ENCODE data around the gene PLEKHA4. TPM values are rescaled to one million over a fixed set of nuclear protein-coding genes. Genes with fewer than 3 reads are reported as not detected.

Gene PLEKHA4
- total and polyA plus RNA-seq, 2 of the 13 experiments (the other 11 are each of a cell fraction or from before 2014, with no cell fraction given): 4.8 to 6.0 TPM

DNA sequence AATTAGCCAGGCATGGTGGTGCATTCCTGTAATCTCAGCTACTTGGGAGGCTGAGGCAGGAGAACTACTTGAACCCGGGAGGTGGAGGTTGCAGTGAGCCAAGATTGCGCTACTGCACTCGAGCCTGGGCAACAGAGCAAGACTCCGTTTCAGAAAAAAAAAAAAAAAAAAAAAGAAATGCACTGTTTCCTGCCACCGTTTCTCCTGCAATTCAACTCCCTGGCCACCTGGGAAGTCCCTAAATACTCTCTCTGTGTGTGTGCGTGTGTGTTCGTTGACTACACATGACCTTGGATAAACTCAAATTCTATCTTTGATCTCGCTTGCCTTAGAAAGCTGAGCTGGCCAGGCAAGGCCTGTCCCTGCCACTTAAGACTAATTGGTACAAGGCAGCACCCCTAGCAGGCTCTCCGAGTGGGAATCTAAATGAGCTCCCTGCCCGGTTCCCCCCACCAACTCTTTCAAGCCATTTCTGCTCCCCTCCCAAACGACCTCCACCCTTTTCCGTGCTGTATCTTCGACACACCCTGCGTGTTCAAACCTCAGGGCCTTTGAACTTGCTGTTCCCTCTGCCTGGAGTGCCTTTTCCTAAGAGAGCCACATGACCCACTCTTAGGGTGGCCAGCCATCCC lies 52.4 kb downstream of the PLEKHA4 start (continued):
- TF ChIP-seq KAT8 (CRISPR knock-in tag; IDR thresholded peaks at IDR 0.05) (0 out of 2 replicates have a peak, but pooled peaks have one; percentile 37), ZMAT5 (CRISPR knock-in tag; IDR thresholded peaks at IDR 0.05; ENCODE audit: borderline replicate concordance, low read depth) (no peak), BHLHE40 (IDR thresholded peaks at IDR 0.05; ENCODE audit: low read length) (no peak), KAT7 (CRISPR knock-in tag; IDR thresholded peaks at IDR 0.05; ENCODE audit: borderline replicate concordance) (0 out of 2 replicates have a peak, but pooled peaks have one; percentile 43), SP4 (CRISPR knock-in tag; IDR thresholded peaks at IDR 0.05) (no peak), ZNF329 (CRISPR knock-in tag; IDR thresholded peaks at IDR 0.05; ENCODE audit: low read depth) (no peak), TRIM24 (CRISPR knock-in tag; IDR thresholded peaks at IDR 0.05) (no peak), PPARG (CRISPR knock-in tag; conservative IDR thresholded peaks at IDR 0.05) (no peak), ZNF792 (CRISPR knock-in tag; IDR thresholded peaks at IDR 0.05) (0 out of 2 replicates have a peak, but pooled peaks have one; percentile 39), ELF1 (CRISPR knock-in tag; IDR thresholded peaks at IDR 0.05) (no peak), ZNF362 (CRISPR knock-in tag; IDR thresholded peaks at IDR 0.05; ENCODE audit: borderline replicate concordance) (peak; percentile 92), SMARCE1 (IDR thresholded peaks at IDR 0.05; ENCODE audit: borderline replicate concordance) (no peak), ARNT (IDR thresholded peaks at IDR 0.05) (no peak), HDAC1 (CRISPR knock-in tag; IDR thresholded peaks at IDR 0.05) (0 out of 2 replicates have a peak, but pooled peaks have one; percentile 23), ZNF10 (CRISPR knock-in tag; IDR thresholded peaks at IDR 0.05; ENCODE audit: borderline replicate concordance, low read depth) (no peak), MAFF (IDR thresholded peaks at IDR 0.05; ENCODE audit: low read depth, low read length) (no peak), CREB1 (IDR thresholded peaks at IDR 0.05) (no peak), CREB1 (CRISPR knock-in tag; IDR thresholded peaks at IDR 0.05) (no peak), HMG20A (CRISPR knock-in tag; IDR thresholded peaks at IDR 0.05; ENCODE audit: borderline replicate concordance) (peak; percentile 35; the same call in 1 of the 2 replicates)
- TF ChIP-seq, protein P1, sequence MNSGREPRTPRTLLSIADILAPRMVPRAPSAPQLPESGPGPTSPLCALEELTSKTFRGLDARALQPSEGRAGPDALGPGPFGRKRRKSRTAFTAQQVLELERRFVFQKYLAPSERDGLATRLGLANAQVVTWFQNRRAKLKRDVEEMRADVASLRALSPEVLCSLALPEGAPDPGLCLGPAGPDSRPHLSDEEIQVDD (CRISPR knock-in tag; IDR thresholded peaks at IDR 0.05; ENCODE audit: borderline replicate concordance): no peak
- TF ChIP-seq, protein P2, sequence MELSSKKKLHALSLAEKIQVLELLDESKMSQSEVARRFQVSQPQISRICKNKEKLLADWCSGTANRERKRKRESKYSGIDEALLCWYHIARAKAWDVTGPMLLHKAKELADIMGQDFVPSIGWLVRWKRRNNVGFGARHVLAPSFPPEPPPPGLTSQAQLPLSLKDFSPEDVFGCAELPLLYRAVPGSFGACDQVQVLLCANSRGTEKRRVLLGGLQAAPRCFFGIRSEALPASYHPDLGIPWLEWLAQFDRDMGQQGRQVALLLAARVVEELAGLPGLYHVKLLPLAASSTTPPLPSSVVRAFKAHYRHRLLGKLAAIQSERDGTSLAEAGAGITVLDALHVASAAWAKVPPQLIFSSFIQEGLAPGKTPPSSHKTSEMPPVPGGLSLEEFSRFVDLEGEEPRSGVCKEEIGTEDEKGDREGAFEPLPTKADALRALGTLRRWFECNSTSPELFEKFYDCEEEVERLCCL (CRISPR knock-in tag; IDR thresholded peaks at IDR 0.05; ENCODE audit: borderline replicate concordance): no peak
- TF ChIP-seq, protein P3, sequence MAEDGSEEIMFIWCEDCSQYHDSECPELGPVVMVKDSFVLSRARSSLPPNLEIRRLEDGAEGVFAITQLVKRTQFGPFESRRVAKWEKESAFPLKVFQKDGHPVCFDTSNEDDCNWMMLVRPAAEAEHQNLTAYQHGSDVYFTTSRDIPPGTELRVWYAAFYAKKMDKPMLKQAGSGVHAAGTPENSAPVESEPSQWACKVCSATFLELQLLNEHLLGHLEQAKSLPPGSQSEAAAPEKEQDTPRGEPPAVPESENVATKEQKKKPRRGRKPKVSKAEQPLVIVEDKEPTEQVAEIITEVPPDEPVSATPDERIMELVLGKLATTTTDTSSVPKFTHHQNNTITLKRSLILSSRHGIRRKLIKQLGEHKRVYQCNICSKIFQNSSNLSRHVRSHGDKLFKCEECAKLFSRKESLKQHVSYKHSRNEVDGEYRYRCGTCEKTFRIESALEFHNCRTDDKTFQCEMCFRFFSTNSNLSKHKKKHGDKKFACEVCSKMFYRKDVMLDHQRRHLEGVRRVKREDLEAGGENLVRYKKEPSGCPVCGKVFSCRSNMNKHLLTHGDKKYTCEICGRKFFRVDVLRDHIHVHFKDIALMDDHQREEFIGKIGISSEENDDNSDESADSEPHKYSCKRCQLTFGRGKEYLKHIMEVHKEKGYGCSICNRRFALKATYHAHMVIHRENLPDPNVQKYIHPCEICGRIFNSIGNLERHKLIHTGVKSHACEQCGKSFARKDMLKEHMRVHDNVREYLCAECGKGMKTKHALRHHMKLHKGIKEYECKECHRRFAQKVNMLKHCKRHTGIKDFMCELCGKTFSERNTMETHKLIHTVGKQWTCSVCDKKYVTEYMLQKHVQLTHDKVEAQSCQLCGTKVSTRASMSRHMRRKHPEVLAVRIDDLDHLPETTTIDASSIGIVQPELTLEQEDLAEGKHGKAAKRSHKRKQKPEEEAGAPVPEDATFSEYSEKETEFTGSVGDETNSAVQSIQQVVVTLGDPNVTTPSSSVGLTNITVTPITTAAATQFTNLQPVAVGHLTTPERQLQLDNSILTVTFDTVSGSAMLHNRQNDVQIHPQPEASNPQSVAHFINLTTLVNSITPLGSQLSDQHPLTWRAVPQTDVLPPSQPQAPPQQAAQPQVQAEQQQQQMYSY (CRISPR knock-in tag; IDR thresholded peaks at IDR 0.05): no peak
- TF ChIP-seq, protein P4, sequence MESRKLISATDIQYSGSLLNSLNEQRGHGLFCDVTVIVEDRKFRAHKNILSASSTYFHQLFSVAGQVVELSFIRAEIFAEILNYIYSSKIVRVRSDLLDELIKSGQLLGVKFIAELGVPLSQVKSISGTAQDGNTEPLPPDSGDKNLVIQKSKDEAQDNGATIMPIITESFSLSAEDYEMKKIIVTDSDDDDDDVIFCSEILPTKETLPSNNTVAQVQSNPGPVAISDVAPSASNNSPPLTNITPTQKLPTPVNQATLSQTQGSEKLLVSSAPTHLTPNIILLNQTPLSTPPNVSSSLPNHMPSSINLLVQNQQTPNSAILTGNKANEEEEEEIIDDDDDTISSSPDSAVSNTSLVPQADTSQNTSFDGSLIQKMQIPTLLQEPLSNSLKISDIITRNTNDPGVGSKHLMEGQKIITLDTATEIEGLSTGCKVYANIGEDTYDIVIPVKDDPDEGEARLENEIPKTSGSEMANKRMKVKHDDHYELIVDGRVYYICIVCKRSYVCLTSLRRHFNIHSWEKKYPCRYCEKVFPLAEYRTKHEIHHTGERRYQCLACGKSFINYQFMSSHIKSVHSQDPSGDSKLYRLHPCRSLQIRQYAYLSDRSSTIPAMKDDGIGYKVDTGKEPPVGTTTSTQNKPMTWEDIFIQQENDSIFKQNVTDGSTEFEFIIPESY (CRISPR knock-in tag; IDR thresholded peaks at IDR 0.05): no peak
